Measurements from ENCODE around the gene HMG20A. TPM values are rescaled to one million over a fixed set of nuclear protein-coding genes. Genes with fewer than 3 reads are reported as not detected.

HMG20A gene
- total and polyA plus RNA-seq, 12 donors, result 14.0 to 57.2 (median 38.9) TPM

DNA sequence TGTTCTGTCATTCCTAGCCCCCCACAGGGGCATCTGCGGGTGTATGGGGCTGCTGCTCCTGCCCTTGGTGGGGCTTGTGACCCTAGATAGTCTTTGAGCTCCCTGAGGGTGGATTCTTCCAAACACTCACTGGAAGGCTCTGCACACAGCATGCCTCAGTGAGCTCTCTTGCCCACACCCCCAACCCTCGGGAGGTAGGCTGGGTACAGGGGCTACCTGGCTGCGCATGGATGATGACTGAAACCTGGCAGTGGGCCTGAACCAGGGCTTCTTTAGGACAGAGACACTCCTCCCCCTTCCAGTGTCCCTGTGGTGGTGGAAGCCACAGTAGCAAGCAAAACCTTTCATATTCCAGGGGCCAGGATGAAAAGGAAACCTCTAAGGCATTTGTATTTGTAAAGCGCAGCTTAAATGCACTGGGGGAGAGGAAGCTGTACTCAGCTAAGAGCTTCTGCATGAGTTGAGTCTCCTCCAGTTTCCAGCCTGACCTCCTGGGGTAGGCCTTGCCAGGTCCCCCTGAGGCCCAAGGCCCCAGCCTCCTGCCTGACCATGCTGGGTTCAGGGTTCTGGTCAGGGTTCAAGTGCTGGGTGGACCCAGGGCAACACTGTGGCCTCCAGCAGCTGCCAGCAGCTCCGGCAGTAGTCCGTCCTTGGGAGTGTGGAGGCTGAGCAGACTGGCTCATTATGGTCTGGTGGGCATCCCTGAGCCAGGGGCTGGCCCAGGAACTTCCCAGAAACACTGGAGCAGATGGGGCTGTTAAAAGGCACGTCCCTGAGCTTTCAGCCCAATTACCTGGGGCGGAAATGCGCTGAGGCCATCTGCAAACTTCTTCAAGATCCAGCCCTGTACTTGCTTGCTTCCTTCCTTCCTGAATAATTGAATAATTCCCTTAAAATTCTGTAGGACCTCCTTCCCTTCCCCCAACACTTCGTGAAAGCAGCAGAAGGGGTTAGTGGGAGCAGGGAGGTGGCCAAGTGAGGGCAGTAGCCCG is 89.7 kb downstream of the HMG20A start:
- DNase-seq, result peak in 1 of 7 donors; percentile 32
- Histone ChIP-seq H3K9me3 (replicated peaks in 1 of 3) (no peaks in the 10 kb centered on the region), H3K4me1 (replicated peaks in 1 of 2) (peaks cover 14 to 31% of the 10 kb centered on the region in 2 donors), H3K36me3 (replicated peaks in 1 of 2) (no peaks in the 10 kb centered on the region), H3K27me3 (no peaks in the 10 kb centered on the region), H3K4me3 (no peak overlapping the region), H3K27ac (no peak overlapping the region)
- TF ChIP-seq, protein P1, sequence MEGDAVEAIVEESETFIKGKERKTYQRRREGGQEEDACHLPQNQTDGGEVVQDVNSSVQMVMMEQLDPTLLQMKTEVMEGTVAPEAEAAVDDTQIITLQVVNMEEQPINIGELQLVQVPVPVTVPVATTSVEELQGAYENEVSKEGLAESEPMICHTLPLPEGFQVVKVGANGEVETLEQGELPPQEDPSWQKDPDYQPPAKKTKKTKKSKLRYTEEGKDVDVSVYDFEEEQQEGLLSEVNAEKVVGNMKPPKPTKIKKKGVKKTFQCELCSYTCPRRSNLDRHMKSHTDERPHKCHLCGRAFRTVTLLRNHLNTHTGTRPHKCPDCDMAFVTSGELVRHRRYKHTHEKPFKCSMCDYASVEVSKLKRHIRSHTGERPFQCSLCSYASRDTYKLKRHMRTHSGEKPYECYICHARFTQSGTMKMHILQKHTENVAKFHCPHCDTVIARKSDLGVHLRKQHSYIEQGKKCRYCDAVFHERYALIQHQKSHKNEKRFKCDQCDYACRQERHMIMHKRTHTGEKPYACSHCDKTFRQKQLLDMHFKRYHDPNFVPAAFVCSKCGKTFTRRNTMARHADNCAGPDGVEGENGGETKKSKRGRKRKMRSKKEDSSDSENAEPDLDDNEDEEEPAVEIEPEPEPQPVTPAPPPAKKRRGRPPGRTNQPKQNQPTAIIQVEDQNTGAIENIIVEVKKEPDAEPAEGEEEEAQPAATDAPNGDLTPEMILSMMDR (IDR thresholded peaks at IDR 0.05), result no peak
- intact Hi-C loops (cut with DNase I), result no loop called here
- 75 to 85% (median 81%) methylated on average over 7 to 11 of the region's 11 CpGs for WGBS, 4 donors

DNA sequence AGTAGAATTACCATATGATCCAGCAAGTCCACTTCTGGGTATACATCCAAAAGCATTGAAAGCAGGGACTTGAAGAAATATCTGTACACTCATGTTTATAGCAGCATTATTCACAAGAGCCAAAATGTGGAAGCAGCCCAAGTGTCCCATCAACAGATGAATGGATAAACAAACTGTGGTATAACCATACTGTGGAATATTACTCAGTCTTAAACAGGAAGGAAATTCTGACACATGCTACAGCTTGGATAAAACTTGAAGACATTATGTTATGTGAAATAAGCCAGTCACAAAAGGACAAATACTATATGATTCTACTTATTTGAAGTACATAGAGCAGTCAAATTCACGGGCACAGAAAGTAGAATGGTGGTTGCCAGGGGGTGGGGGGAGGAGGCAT is 91.2 kb downstream of the HMG20A start:
- intact Hi-C loops (cut with DNase I), result no loop called here
- H3K9me3 ChIP-seq (replicated peaks in 1 of 3), result no peaks in the 10 kb centered on the region
- WGBS, 4 donors, result 88 to 100% (median 96%) methylated on average over 1 of the region's 1 CpG
- no peaks in the 10 kb centered on the region for H3K36me3 ChIP-seq (replicated peaks in 1 of 2)
- H3K4me1 ChIP-seq (replicated peaks in 1 of 2), result peaks cover 14 to 23% of the 10 kb centered on the region in 2 donors
- no peak for DNase-seq
- H3K27ac ChIP-seq, result no peak overlapping the region
- H3K27me3 ChIP-seq, result no peaks in the 10 kb centered on the region
- no peak for TF ChIP-seq POLR2A (IDR thresholded peaks at IDR 0.05)
- TF ChIP-seq, protein P1 (IDR thresholded peaks at IDR 0.05), result no peak
- H3K4me3 ChIP-seq, result no peak overlapping the region

DNA sequence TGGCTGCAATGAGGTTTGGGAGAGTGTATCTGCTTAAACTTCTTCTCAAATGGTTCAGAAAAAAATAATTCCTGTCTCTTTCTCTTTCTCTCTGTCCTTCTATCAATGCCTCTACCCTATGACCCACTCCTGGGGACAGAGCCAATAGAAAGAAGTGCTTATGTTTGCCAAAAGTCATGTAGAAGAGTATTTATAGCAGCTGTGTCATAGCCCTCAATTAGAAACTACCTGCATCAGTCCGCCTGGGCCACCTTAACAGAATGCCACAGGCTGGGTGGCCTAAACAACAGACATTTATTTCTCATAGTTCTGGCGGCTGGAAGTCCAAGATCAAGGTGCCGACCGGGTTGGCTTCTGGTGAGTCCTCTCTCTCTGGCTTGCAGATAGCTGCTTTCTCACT is 92.5 kb downstream of the HMG20A start:
- no peaks in the 10 kb centered on the region for H3K27me3 ChIP-seq
- H3K27ac ChIP-seq, result no peak overlapping the region
- H3K36me3 ChIP-seq (replicated peaks in 1 of 2), result no peaks in the 10 kb centered on the region
- no peak for TF ChIP-seq POLR2A (IDR thresholded peaks at IDR 0.05)
- TF ChIP-seq, protein P1 (IDR thresholded peaks at IDR 0.05), result no peak
- no peak overlapping the region for H3K4me3 ChIP-seq
- peak in 6 of 7 donors; percentile 38 to 80 (median 58) for DNase-seq
- H3K9me3 ChIP-seq (replicated peaks in 1 of 3), result no peaks in the 10 kb centered on the region
- peaks cover 7 to 10% of the 10 kb centered on the region in 2 donors for H3K4me1 ChIP-seq (replicated peaks in 1 of 2)
- intact Hi-C loops (cut with DNase I), result no loop called here
- 64 to 78% (median 70%) methylated on average over 4 of the region's 4 CpGs for WGBS, 4 donors

DNA sequence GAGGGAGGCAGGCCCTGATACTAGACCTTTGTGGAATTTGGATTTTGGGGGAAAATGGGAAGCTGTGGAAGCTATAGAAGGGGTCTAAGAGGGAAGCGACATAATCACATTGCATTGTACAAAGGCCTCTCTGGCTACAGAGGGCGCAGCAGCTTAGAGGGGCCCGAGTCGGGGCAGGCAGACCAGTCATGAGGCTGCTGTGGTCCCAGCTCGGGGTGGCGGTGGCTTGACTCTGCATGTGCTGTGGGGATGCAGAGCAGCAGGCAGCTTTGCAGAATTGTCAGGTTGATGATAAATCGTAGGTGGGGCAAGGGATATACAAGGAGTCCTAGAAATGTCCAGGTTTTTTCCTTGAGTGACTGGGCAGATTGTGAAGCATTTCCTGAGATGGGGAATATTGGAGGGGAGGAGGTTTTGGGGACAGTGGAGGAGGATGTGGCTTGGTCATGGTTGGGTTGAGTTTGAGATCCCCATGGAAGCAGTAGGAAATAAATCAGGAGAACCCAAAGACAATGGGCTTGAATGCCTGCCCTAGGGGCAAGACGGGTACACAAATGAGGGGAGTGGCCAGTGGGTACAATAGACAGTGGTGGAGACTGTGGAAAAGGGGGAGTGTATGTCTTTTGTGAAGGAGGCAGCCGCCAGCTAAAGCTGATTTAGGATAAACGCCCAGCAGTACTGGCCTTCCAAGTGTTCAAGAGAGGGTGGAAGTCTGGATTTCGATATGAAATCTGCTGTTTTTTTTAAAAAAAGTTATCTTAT is 94.1 kb downstream of the HMG20A start:
- Histone ChIP-seq H3K9me3 (replicated peaks in 1 of 3) (no peaks in the 10 kb centered on the region), H3K27ac (no peak overlapping the region), H3K27me3 (no peaks in the 10 kb centered on the region), H3K4me3 (no peak overlapping the region), H3K36me3 (replicated peaks in 1 of 2) (no peaks in the 10 kb centered on the region), H3K4me1 (replicated peaks in 1 of 2) (no peaks in the 10 kb centered on the region)
- WGBS, 4 donors, result 80 to 91% (median 84%) methylated on average over 11 of the region's 11 CpGs
- intact Hi-C loops (cut with DNase I), result no loop called here
- TF ChIP-seq, protein P1 (IDR thresholded peaks at IDR 0.05), result no peak
- TF ChIP-seq POLR2A (IDR thresholded peaks at IDR 0.05), result no peak
- no peak for DNase-seq

Measured in adrenal gland (tissue), 12 donors.